NCI-H2081 treated with DMSO at 0.1 percent for 48 hours (cell line): ENCODE measurements around the gene FAM204A.
A peak's percentile ranks its signal among the peaks of the same experiment; 100 is the strongest.

Source experiments
- DNase-seq: peaks from one replicate; lab custom pipeline; 2025; lab: John Stamatoyannopoulos, UW

The FAM204A gene

GRCh38 chr10:118341791-118342637 is at the start of gene FAM204A:
TSS of gene FAM204A (minus strand) at chr10:118342324. CDS start at chr10:118336415, 5,909 bp downstream.
- DNase-seq = peak; percentile 47

GRCh38 chr10:118383699-118384098 is 41.6 kb upstream of the FAM204A start:
- no peak for DNase-seq

- no peak for DNase-seq
These were observed 41.1 kb upstream of the FAM204A start for GRCh38 chr10:118383063-118383689.

- no peak for DNase-seq
These were observed 32.3 kb upstream of the FAM204A start for GRCh38 chr10:118374404-118374803.

- DNase-seq = no peak
These were observed 31.7 kb upstream of the FAM204A start for GRCh38 chr10:118373786-118374185.

GRCh38 chr10:118370499-118370898 is 28.4 kb upstream of the FAM204A start:
- DNase-seq = peak; percentile 11

- DNase-seq = peak; percentile 92
These were observed 27.6 kb upstream of the FAM204A start for GRCh38 chr10:118369641-118370205.

- no peak for DNase-seq
These were observed 23.6 kb upstream of the FAM204A start for GRCh38 chr10:118365702-118366101.

- no peak for DNase-seq
These were observed 20.0 kb upstream of the FAM204A start for GRCh38 chr10:118362103-118362502.

GRCh38 chr10:118358327-118358726 is 16.2 kb upstream of the FAM204A start:
- no peak for DNase-seq

GRCh38 chr10:118357841-118358240 is 15.7 kb upstream of the FAM204A start:
- DNase-seq = no peak

- DNase-seq = no peak
These were observed 14.5 kb upstream of the FAM204A start for GRCh38 chr10:118356628-118357027.

- no peak for DNase-seq
These were observed 13.1 kb upstream of the FAM204A start for GRCh38 chr10:118355234-118355633.

GRCh38 chr10:118349235-118349634 is 7.1 kb upstream of the FAM204A start:
- no peak for DNase-seq

GRCh38 chr10:118343549-118343948 is 1.4 kb upstream of the FAM204A start:
- no peak for DNase-seq

GRCh38 chr10:118343115-118343514 is 991 bp upstream of the FAM204A start:
- DNase-seq = no peak

GRCh38 chr10:118342638-118343020 is 505 bp upstream of the FAM204A start:
- DNase-seq = no peak

- DNase-seq = no peak
These were observed 1.6 kb downstream of the FAM204A start for GRCh38 chr10:118340486-118340885.

GRCh38 chr10:118339111-118339510 is 3.0 kb downstream of the FAM204A start:
- DNase-seq = no peak

GRCh38 chr10:118337356-118337755 is 4.8 kb downstream of the FAM204A start:
- no peak for DNase-seq

- DNase-seq = no peak
These were observed 8.3 kb downstream of the FAM204A start for GRCh38 chr10:118333871-118334270.

GRCh38 chr10:118332948-118333710 is 9.0 kb downstream of the FAM204A start:
- DNase-seq = no peak
